ENCODE data around the gene RPAP2. TPM values are rescaled to one million over a fixed set of nuclear protein-coding genes. Genes with fewer than 3 reads are reported as not detected.

The RPAP2 gene
- total and polyA plus RNA-seq, 2 of the 8 experiments (the other 6 are each of a cell fraction or from before 2014, with no cell fraction given) = 7.9 to 28.4 TPM

DNA sequence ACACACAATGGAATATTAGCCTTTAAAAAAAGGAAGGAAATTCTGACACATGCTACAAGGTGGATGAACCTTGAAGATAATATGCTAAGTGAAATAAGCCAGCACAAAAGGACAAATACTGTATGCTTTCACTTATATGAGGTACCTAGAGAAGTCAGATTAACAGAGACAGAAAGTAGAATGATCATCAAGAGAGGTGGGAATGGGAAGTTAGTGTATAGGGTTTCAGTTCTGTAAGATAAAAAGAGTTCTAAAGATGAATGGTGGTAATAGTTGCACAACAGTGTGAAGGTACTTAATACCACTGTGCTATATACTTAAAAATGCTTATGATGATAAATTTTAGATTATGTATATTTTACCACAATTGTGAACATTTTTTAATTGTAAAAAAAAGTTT is 7.2 kb downstream of the RPAP2 start:
- CTCF ChIA-PET (ENCODE audit: partially characterized antibody) = interaction anchor here (2.2 kb wide), 1 partner anchor 8 kb away, joined by 6 read pairs; no protein-coding TSS in a partner anchor
- H4K5ac ChIP-seq (ENCODE audit: insufficient read length, low read depth, low read length) = no peak overlapping the region
- no peak for FAIRE-seq
- TF ChIP-seq, protein P1, sequence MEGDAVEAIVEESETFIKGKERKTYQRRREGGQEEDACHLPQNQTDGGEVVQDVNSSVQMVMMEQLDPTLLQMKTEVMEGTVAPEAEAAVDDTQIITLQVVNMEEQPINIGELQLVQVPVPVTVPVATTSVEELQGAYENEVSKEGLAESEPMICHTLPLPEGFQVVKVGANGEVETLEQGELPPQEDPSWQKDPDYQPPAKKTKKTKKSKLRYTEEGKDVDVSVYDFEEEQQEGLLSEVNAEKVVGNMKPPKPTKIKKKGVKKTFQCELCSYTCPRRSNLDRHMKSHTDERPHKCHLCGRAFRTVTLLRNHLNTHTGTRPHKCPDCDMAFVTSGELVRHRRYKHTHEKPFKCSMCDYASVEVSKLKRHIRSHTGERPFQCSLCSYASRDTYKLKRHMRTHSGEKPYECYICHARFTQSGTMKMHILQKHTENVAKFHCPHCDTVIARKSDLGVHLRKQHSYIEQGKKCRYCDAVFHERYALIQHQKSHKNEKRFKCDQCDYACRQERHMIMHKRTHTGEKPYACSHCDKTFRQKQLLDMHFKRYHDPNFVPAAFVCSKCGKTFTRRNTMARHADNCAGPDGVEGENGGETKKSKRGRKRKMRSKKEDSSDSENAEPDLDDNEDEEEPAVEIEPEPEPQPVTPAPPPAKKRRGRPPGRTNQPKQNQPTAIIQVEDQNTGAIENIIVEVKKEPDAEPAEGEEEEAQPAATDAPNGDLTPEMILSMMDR (IDR thresholded peaks at IDR 0.05; ENCODE audit: control extremely low read depth in 1 of 3, insufficient read depth in 1 of 3, low read depth in 1 of 3, low read length in 3 of 3) = no peak
- TF ChIP-seq SAP30 (IDR thresholded peaks at IDR 0.05; ENCODE audit: insufficient read depth, insufficient replicate concordance, low read length) (no peak), KDM1A (IDR thresholded peaks at IDR 0.05; ENCODE audit: borderline replicate concordance, low read length) (no peak), SIN3A (conservative IDR thresholded peaks at IDR 0.05 in 1 of 2, IDR thresholded peaks at IDR 0.05 in 1 of 2; ENCODE audit: low read depth in 1 of 2, low read length in 2 of 2) (no peak), GABPA (IDR thresholded peaks at IDR 0.05; ENCODE audit: borderline replicate concordance, insufficient read depth, low read length) (no peak), TAF1 (IDR thresholded peaks at IDR 0.05; ENCODE audit: low read depth, low read length) (no peak), RXRA (IDR thresholded peaks at IDR 0.05; ENCODE audit: insufficient read depth, low read depth, low read length) (no peak), TCF12 (IDR thresholded peaks at IDR 0.05; ENCODE audit: low read depth, low read length) (no peak), TBP (IDR thresholded peaks at IDR 0.05; ENCODE audit: low read depth, low read length) (no peak), RFX5 (IDR thresholded peaks at IDR 0.05; ENCODE audit: borderline replicate concordance, low read depth, low read length) (no peak)
- TF ChIP-seq, protein P2, sequence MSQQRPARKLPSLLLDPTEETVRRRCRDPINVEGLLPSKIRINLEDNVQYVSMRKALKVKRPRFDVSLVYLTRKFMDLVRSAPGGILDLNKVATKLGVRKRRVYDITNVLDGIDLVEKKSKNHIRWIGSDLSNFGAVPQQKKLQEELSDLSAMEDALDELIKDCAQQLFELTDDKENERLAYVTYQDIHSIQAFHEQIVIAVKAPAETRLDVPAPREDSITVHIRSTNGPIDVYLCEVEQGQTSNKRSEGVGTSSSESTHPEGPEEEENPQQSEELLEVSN (IDR thresholded peaks at IDR 0.05) = no peak

More for the DNA sequence above, 7.2 kb downstream of the RPAP2 start:
- no peaks in the 10 kb centered on the region for H3K79me2 ChIP-seq (ENCODE audit: control insufficient read depth in 1 of 2, insufficient read depth in 2 of 2, low read length in 2 of 2)
- H2AK5ac ChIP-seq (ENCODE audit: low read depth, low read length) = no peak overlapping the region
- no peaks in the 10 kb centered on the region for H3K9me3 ChIP-seq (ENCODE audit: insufficient read depth in 2 of 2, low read depth in 1 of 2, low read length in 1 of 2)
- no peak overlapping the region for H2BK20ac ChIP-seq (ENCODE audit: low read length)
- POLR2A ChIA-PET (ENCODE audit: partially characterized antibody) = no interaction called here
- H3K9ac ChIP-seq (replicated peaks in 1 of 4; ENCODE audit: extremely low read depth in 1 of 4, low read depth in 3 of 4, low read length in 3 of 4) = no peak overlapping the region
- no peak overlapping the region for H2BK120ac ChIP-seq (replicated peaks; ENCODE audit: low read depth, low read length)
- peaks cover 0 to 4% (median 0%) of the 10 kb centered on the region in 4 experiments; a peak in 1 of 7 replicates for H3K4me1 ChIP-seq (replicated peaks in 1 of 4; ENCODE audit: control insufficient read depth in 3 of 4, insufficient read depth in 4 of 4, low read length in 3 of 4)
- no peak overlapping the region for H3K27ac ChIP-seq (ENCODE audit: low read depth, low read length)
- no peak overlapping the region for H2BK15ac ChIP-seq (ENCODE audit: low read length)
- DNase-seq (ENCODE audit: low read depth in 1 of 2, low spot score in 2 of 2) = no peak
- no peak overlapping the region for H2BK5ac ChIP-seq (ENCODE audit: low read depth, low read length)
- H4K8ac ChIP-seq (ENCODE audit: extremely low read depth, insufficient read depth, low read length) = no peak overlapping the region
- H3K4me2 ChIP-seq (ENCODE audit: insufficient read depth in 1 of 2, low read depth in 2 of 2, low read length in 2 of 2) = no peak overlapping the region
- no peak overlapping the region for H2BK12ac ChIP-seq (ENCODE audit: low read depth, low read length)
- no peak overlapping the region for H3K56ac ChIP-seq (replicated peaks; ENCODE audit: insufficient read length, low read depth, low read length)
- no peak overlapping the region for H3K23ac ChIP-seq (ENCODE audit: insufficient read length)
- H3K4ac ChIP-seq (replicated peaks; ENCODE audit: insufficient read length, low read depth, low read length) = no peak overlapping the region
- peaks cover 0 to 41% (median 13%) of the 10 kb centered on the region in 4 experiments; a peak in 5 of 8 replicates for H3K36me3 ChIP-seq (ENCODE audit: control insufficient read depth in 2 of 4, insufficient read depth in 4 of 4, low read length in 3 of 4)
- no peak overlapping the region for H2AFZ ChIP-seq (ENCODE audit: low read length)
- no peak overlapping the region for H4K91ac ChIP-seq (replicated peaks; ENCODE audit: insufficient read length, low read length)
- no peak overlapping the region for H3K4me3 ChIP-seq (ENCODE audit: extremely low read depth in 1 of 4, insufficient read depth in 2 of 4, low read depth in 3 of 4, low read length in 4 of 4)
- H3K14ac ChIP-seq (ENCODE audit: insufficient read length) = no peak overlapping the region
- H4K20me1 ChIP-seq (replicated peaks in 1 of 2; ENCODE audit: control insufficient read depth in 1 of 2, insufficient read depth in 2 of 2, low read length in 2 of 2) = no peaks in the 10 kb centered on the region
- no peaks in the 10 kb centered on the region for H3K23me2 ChIP-seq (ENCODE audit: low read depth, low read length)
- no peak overlapping the region for H3K18ac ChIP-seq (ENCODE audit: extremely low read depth, low read length)
- no peaks in the 10 kb centered on the region for H3K79me1 ChIP-seq (ENCODE audit: low read depth, low read length)
- H3K27me3 ChIP-seq (replicated peaks in 1 of 4; ENCODE audit: control insufficient read depth in 3 of 4, extremely low read depth in 1 of 4, insufficient read depth in 3 of 4, low read length in 3 of 4) = no peaks in the 10 kb centered on the region

Measured in H1 (cell line).